H54 (cell line): ENCODE data around the gene PCCA.
"Not testable (repeated sequence)": the region's sequence is repeated elsewhere in the genome, so short reads cannot be mapped to it uniquely, and the experiment has no call there.

Experiments
- DNase-seq: peaks from one replicate; pipeline ENCODE4 v3.0.0; 2011; ENCODE audit warnings: low spot score, mixed read lengths; ENCODE audit not compliant: insufficient read length
- FAIRE-seq: peaks from 3 replicates; lab custom pipeline; 2011; peaks lifted over from hg19 to GRCh38; lab: Jason Lieb, UNC
- POLR2A ChIP-seq: IDR thresholded peaks from 2 replicates; pipeline ENCODE4 v1.6.1; 2011; ENCODE audit warnings: low read depth, mild to moderate bottlenecking, low read length

PCCA gene

GRCh38 chr13:100139817-100140216 is 50.9 kb downstream of the PCCA start:
- FAIRE-seq = peak; percentile 93
- no peak for DNase-seq
- TF ChIP-seq POLR2A = no peak

GRCh38 chr13:100140441-100140840 is 51.5 kb downstream of the PCCA start:
- TF ChIP-seq POLR2A = no peak
- DNase-seq (no peak), FAIRE-seq (no peak)

GRCh38 chr13:100141461-100141961 is 52.6 kb downstream of the PCCA start:
- peak; percentile 86 for FAIRE-seq
- DNase-seq = not testable (repeated sequence)

GRCh38 chr13:100146534-100146933 is 57.6 kb downstream of the PCCA start:
- DNase-seq = no peak
- FAIRE-seq = no peak
- no peak for TF ChIP-seq POLR2A

- FAIRE-seq (no peak), DNase-seq (no peak)
- no peak for TF ChIP-seq POLR2A
These were observed 58.9 kb downstream of the PCCA start for GRCh38 chr13:100147825-100148224.

GRCh38 chr13:100148422-100148821 is 59.5 kb downstream of the PCCA start:
- no peak for TF ChIP-seq POLR2A
- DNase-seq = no peak
- no peak for FAIRE-seq

- DNase-seq (no peak), FAIRE-seq (peak; percentile 87)
- TF ChIP-seq POLR2A = no peak
These were observed 60.5 kb downstream of the PCCA start for GRCh38 chr13:100149389-100149788.

- not testable (repeated sequence) for DNase-seq, FAIRE-seq
These were observed 61.8 kb downstream of the PCCA start for GRCh38 chr13:100150711-100151110.

GRCh38 chr13:100154842-100155416 is 66.0 kb downstream of the PCCA start:
- TF ChIP-seq POLR2A = no peak
- no peak for DNase-seq
- peak; percentile 70 for FAIRE-seq

GRCh38 chr13:100156788-100157187 is 67.9 kb downstream of the PCCA start:
- no peak for TF ChIP-seq POLR2A
- DNase-seq = peak; percentile 35
- FAIRE-seq = peak; percentile 100

- TF ChIP-seq POLR2A = no peak
- DNase-seq (no peak), FAIRE-seq (no peak)
These were observed 69.7 kb downstream of the PCCA start for GRCh38 chr13:100158569-100158968.

GRCh38 chr13:100159584-100159983 is 70.7 kb downstream of the PCCA start:
- DNase-seq (no peak), FAIRE-seq (peak; percentile 77)
- TF ChIP-seq POLR2A = no peak

- TF ChIP-seq POLR2A = no peak
- no peak for FAIRE-seq
- DNase-seq = no peak
These were observed 71.6 kb downstream of the PCCA start for GRCh38 chr13:100160450-100160849.

GRCh38 chr13:100163375-100163774 is 74.5 kb downstream of the PCCA start:
- FAIRE-seq (peak; percentile 94), DNase-seq (no peak)
- no peak for TF ChIP-seq POLR2A

GRCh38 chr13:100173203-100173602 is 84.3 kb downstream of the PCCA start:
- FAIRE-seq (no peak), DNase-seq (no peak)

GRCh38 chr13:100174455-100174854 is 85.6 kb downstream of the PCCA start:
- FAIRE-seq = not testable (repeated sequence)

More at GRCh38 chr13:100173203-100173602, 84.3 kb downstream of the PCCA start:
- TF ChIP-seq POLR2A = no peak

More at GRCh38 chr13:100174455-100174854, 85.6 kb downstream of the PCCA start:
- DNase-seq = not testable (repeated sequence)
